Measurements from ENCODE around the gene SYNE1.
"Not testable (repeated sequence)": the region's sequence is repeated elsewhere in the genome, so short reads cannot be mapped to it uniquely, and the experiment has no call there.

Gene SYNE1

GRCh38 chr6:152625213-152625612, 11.9 kb downstream of the SYNE1 start:
- DNase-seq = peak; percentile 26

- not testable (repeated sequence) for DNase-seq
Measured at GRCh38 chr6:152614776-152615175, 22.4 kb downstream of the SYNE1 start.

DNA sequence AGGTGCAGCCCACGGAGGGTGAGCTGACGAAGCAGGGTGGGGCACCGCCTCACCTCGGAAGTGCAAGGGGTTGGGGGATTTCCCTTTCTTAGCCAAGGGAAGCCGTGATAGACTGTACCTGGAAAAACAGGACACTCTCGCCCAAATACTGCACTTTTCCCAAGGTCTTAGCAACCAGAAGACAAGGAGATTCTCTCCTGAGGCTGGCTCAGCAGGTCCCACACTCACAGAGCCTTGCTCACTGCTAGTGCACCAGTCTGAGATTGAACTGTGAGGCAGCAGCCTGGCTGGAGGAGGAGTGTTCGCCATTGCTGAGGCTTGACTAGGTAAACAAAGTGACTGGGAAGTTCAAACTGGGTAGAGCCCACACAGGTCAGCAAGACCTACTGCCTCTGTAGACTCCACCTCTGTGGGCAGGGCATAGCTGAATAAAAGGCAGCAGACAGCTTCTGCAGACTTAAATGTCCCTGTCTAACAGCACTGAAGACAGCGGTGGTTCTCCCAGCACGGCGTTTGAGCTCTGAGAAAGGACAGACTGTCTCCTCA, 28.0 kb downstream of the SYNE1 start:
- DNase-seq = no peak

GRCh38 chr6:152605941-152606340, 31.2 kb downstream of the SYNE1 start:
- no peak for DNase-seq

GRCh38 chr6:152605342-152605741, 31.8 kb downstream of the SYNE1 start:
- no peak for DNase-seq

DNA sequence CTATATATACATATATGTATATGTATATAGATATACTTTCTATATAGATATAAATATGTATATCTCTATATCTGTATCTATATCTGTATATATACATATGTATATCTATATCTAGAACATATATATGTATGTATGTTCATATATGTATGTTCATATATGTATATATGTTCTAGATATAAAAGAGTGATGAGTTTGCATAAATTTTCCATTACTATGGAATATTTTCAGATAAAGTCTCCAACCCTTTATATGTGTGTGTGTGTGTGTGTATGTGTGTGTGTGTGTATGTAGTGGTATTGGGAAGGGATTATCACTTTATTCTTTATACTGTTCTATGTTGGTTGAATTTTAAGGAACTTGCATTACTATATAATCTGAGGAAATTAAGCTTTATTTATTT, 33.3 kb downstream of the SYNE1 start:
- no peak for DNase-seq

DNA sequence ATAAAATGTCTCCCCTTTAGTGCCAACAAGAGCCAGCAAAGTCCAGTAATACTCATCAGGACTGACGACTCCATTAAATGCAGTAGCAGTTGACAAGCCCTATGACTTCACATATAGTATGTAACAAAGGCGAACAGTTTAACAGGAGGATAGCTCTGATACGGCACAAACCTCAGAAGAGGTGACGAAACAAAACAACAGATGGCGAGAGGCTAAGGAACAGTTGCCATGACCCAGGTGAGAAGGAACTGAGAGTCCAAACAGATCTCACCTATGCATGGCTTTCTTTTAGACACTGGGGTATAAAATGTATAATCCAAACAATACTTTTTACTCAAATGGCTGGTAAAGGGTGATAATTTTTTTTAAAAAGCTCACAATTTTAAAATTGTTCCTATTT, 37.1 kb downstream of the SYNE1 start:
- DNase-seq = no peak

GRCh38 chr6:152598901-152599537, 38.1 kb downstream of the SYNE1 start:
- no peak for DNase-seq

DNA sequence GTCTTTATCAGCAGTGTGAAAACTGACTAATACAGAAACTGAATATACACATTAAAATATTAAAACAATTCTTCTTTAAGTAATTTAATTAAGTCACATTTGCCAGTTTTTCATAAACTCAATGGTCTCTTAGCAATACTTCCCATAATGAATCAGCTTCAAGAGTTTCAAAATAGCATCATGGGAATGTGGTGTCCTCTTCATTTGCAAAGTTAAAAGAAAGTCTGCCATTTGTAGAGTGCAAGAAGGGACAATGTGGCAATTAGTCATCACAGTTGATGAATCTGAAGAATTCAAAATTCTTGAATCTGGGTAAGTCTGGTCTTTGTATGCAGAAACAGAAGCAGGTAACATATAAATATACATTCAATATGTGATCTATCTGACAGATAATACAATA, 38.7 kb downstream of the SYNE1 start:
- DNase-seq = peak; percentile 58

DNA sequence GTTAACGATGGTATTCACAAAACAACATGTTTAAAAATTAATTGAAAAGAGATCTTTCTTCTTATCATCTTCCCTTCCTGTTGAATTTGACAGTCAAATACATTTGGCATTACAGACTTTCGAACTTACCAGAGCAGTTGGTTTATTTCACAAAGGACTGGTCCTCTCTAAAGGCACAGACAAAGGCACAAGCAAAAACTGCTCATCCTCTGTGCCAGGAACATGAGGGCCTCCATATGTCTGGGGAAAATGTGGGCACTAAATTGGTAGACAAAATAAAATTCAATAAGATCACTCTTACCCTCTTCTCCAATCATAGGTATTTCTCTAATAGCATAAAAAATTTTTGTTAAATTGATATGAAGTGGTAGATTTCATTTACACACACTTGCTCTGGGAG, 40.4 kb downstream of the SYNE1 start:
- DNase-seq = no peak

GRCh38 chr6:152595499-152595898, 41.7 kb downstream of the SYNE1 start:
- peak; percentile 10 for DNase-seq

DNA sequence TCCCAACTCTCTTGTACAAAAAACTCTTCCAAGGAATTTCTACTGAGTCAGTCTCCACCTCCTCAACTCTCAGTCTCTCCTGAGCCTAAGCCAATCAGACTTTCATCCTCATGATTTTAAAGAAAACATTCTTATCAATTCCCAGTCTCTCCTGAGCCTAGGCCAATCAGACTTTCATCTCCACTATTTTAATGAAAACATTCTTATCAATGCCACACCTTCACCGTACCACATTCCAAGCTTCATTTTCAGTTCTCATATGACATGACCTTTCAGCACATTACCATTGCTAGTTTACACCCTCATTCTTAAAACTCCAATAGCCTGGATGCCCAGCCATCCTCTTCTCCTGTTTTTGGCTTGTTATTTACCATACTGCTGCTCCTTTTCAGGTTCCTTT, 42.5 kb downstream of the SYNE1 start:
- no peak for DNase-seq

GRCh38 chr6:152588456-152588855, 48.7 kb downstream of the SYNE1 start:
- no peak for DNase-seq

DNA sequence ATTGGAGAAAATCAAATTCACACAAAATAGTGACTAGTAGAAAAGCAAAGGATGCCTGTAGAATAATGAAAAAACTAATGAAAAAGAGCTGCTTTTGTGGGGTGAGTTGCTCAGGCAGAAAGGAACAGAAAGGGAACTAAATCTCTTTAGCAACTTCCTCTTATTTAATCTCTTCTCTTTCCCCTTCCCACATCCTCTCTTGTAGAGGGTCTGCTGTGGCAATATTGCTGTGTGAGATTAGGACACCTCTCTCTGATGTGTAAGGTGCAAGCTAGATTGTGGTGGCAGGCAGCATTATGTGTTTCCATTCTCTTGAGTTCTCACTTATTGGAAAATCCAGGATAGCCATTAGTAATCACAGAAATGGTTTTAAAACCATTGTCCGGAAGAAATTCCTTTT, 49.7 kb downstream of the SYNE1 start:
- DNase-seq = peak; percentile 82

- DNase-seq = no peak
Measured at GRCh38 chr6:152585236-152585635, 51.9 kb downstream of the SYNE1 start.

DNA sequence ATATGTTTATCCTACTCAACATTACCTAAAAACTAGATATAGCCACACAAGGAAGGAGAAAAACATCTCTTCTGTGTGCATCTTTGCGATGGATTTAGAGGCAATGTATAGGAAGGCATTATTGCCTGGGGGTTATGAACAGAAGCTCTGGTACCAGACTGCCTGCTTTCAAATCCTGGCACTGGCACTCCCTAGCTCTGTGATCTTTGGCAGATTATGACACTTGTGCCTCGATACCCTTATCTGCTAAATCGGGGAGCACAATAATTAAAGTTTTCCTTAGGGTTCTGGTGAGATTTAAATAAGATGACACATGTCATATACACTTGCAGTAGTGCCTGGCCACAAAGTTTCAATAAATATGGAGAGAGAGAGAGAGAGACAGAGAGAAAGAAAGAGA, 53.3 kb downstream of the SYNE1 start:
- DNase-seq = no peak

GRCh38 chr6:152576525-152576924, 60.6 kb downstream of the SYNE1 start:
- DNase-seq = no peak

GRCh38 chr6:152575621-152576150, 61.5 kb downstream of the SYNE1 start:
- DNase-seq = peak; percentile 55

DNA sequence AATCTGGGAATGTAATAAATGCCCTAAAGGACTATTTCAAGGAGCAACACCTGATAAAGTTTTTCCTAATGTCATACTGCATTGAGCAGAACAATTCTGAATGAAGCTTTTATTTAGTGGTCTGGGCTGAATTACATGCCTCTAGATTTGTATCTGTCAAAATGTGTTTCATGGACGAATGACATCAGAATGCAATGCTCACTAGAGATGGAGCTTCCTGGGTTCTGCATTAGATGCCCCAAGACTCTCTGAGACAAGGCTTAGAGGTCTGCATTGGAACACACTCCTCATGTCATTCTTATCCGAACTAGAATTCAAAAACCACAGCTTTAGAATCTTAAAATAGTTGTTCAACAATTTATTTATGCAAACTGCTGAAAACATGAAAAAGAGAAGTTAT, 62.0 kb downstream of the SYNE1 start:
- DNase-seq = no peak

DNA sequence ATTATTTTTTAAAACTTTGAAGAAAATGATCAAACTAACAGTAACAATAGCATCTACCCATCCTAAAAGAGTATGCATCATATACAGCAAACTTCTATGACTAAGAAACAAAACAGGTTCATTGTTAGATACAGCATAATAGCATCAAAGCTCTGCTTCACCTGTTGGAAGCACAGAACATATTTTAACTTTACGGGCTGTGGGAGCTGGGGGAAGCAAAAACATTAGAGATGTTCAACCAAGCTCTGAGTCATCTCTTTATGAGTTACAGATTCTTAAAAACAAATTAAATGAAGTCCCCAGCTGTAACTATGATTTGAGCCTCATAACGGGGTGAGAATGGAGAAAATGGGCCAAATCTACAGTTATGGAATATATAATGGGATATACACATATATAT, 63.4 kb downstream of the SYNE1 start:
- DNase-seq = no peak

DNA sequence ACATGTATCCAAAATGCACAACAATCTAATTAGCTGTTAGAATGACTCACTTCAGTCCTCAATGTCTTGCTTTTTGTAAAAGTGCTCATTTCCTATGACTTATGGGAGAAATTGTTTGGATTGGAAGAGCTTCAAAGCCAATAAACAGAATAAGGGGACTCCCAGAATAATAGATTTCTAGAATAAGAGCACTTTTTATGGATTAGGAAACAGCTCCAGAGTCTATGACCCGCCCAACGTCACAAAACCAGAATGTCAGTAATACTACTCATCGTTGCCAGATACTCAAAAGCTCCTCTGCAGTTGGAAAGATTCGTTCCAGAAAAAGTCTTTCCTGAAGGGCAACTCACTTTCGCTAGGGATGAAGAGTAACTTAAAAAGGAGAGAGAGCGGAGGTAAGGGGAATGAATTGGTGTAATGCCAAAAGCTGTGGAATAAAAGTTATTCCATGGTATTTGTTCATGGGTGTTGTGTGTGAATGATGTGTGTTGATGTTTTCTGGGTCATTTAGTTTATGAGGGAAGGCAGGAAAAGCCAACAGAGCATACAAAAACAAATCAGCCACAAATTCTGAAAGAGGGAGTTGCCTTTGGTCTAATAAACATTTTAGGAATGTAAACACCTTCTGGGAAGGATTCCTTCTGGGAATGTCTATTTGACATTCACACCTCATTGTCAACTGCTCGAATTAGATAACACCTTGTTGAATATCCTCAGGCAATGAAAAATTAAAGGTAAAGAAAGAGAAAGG, 64.6 kb downstream of the SYNE1 start:
- no peak for DNase-seq

- no peak for DNase-seq
Measured at GRCh38 chr6:152571943-152572337, 65.2 kb downstream of the SYNE1 start.

GRCh38 chr6:152571089-152571488, 66.1 kb downstream of the SYNE1 start:
- DNase-seq = no peak

All from inflammatory macrophage treated with lipopolysaccharide for 4 hours (primary cell).